Astrocyte of the cerebellum (primary cell): Measurements from ENCODE around the gene CEP72.
"Not testable (repeated sequence)": the region's sequence is repeated elsewhere in the genome, so short reads cannot be mapped to it uniquely, and the experiment has no call there.

Experiments
- DNase-seq: peaks from one replicate; pipeline ENCODE4 v3.0.0-alpha.2; 2011; ENCODE audit warnings: low read depth
- H3K4me3 ChIP-seq: 2 replicates; pipeline ENCODE4 v1.5.1; 2011; ENCODE audit warnings: mild to moderate bottlenecking, low read depth, low read length, moderate library complexity
- CTCF ChIP-seq: IDR thresholded peaks from 2 replicates; pipeline ENCODE4 v1.5.1; 2012; ENCODE audit warnings: low read length, low read depth, moderate library complexity, mild to moderate bottlenecking; ENCODE audit errors: missing control alignments
- in situ Hi-C: cut with HindIII; loops from 2 replicates; pipeline ENCODE4 v1.10.0; 2017; ENCODE audit warnings: low sequenced_read_pairs

The CEP72 gene

GRCh38 chr5:572398-573019 lies 39.6 kb upstream of the CEP72 start:
- TF ChIP-seq CTCF: no peak
- in situ Hi-C loops: no loop called here
- DNase-seq: no peak
- no peak overlapping the region for H3K4me3 ChIP-seq

- no peak for TF ChIP-seq CTCF
- in situ Hi-C loops: no loop called here
- DNase-seq: no peak
- no peak overlapping the region for H3K4me3 ChIP-seq
Measured at GRCh38 chr5:573206-573605, 38.9 kb upstream of the CEP72 start.

GRCh38 chr5:573976-574375 lies 38.2 kb upstream of the CEP72 start:
- H3K4me3 ChIP-seq: no peak overlapping the region
- TF ChIP-seq CTCF: no peak
- DNase-seq: no peak
- in situ Hi-C loops: no loop called here

GRCh38 chr5:574906-575305 lies 37.2 kb upstream of the CEP72 start:
- H3K4me3 ChIP-seq: no peak overlapping the region
- no peak for DNase-seq
- in situ Hi-C loops: no loop called here
- no peak for TF ChIP-seq CTCF

GRCh38 chr5:575636-576035 lies 36.5 kb upstream of the CEP72 start:
- TF ChIP-seq CTCF: no peak
- in situ Hi-C loops: no loop called here
- no peak for DNase-seq
- no peak overlapping the region for H3K4me3 ChIP-seq

GRCh38 chr5:577214-577613 lies 34.9 kb upstream of the CEP72 start:
- DNase-seq, in situ Hi-C loops, H3K4me3 ChIP-seq: not testable (repeated sequence)

GRCh38 chr5:577800-578199 lies 34.3 kb upstream of the CEP72 start:
- TF ChIP-seq CTCF: no peak
- no peak overlapping the region for H3K4me3 ChIP-seq
- in situ Hi-C loops: no loop called here
- no peak for DNase-seq
